Measurements from ENCODE around the gene RNASE13. TPM values are rescaled to one million over a fixed set of nuclear protein-coding genes. Genes with fewer than 3 reads are reported as not detected.

Gene RNASE13
- total RNA-seq, 1 experiment from 2014 or later: not detected

DNA sequence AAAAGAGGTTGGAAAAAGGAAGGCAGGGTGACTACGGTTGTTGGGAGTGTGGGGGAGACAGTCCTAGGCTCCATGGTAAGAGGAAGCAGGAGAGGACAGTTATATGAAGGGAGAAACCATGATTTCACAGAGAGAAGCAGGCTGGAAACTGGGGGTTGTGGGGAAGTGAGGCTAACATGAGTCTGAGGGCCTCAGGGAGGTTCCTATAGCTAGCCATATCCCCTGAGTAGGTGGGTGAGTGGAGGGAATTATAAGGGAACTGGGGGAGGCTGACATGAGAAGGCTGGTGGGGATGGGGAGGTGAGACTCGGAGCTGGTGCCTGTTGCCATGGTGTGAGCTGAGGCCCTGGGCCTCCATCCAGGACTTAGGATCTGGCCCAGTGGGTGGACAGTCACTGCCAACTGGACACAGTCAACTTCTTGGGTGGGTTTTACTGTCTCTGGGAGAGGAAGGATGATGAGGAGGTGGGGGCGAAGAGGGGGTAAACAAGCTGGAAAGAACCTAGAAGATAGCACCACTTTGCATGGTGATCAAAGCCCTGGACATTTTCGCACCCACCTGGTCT is 1.4 kb downstream of the RNASE13 start:
- Mint-ChIP-seq H3K4me1 (ENCODE audit: low read depth, unreplicated experiment) (peaks cover 5% of the 10 kb centered on the region), H3K27me3 (ENCODE audit: unreplicated experiment) (peaks cover 83% of the 10 kb centered on the region), H3K27ac (ENCODE audit: unreplicated experiment) (no peak overlapping the region), H3K9me3 (ENCODE audit: low read depth, unreplicated experiment) (no peaks in the 10 kb centered on the region), H3K36me3 (ENCODE audit: insufficient read depth, unreplicated experiment) (no peaks in the 10 kb centered on the region), H3K4me3 (ENCODE audit: low read depth, unreplicated experiment) (no peak overlapping the region)
- DNase-seq: no peak
- intact Hi-C loops (cut with micrococcal nuclease; ENCODE audit: unreplicated experiment): no loop called here
- CTCF ChIA-PET: interaction anchor here (0.9 to 2.4 kb wide), 2 partner anchors 18 kb away, joined by 4 to 10 read pairs; no protein-coding TSS in a partner anchor
- BruUV-seq (replicated peaks): no TSS peak
- TF ChIP-seq, protein P1, sequence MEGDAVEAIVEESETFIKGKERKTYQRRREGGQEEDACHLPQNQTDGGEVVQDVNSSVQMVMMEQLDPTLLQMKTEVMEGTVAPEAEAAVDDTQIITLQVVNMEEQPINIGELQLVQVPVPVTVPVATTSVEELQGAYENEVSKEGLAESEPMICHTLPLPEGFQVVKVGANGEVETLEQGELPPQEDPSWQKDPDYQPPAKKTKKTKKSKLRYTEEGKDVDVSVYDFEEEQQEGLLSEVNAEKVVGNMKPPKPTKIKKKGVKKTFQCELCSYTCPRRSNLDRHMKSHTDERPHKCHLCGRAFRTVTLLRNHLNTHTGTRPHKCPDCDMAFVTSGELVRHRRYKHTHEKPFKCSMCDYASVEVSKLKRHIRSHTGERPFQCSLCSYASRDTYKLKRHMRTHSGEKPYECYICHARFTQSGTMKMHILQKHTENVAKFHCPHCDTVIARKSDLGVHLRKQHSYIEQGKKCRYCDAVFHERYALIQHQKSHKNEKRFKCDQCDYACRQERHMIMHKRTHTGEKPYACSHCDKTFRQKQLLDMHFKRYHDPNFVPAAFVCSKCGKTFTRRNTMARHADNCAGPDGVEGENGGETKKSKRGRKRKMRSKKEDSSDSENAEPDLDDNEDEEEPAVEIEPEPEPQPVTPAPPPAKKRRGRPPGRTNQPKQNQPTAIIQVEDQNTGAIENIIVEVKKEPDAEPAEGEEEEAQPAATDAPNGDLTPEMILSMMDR (IDR thresholded peaks at IDR 0.05; ENCODE audit: unreplicated experiment): no peak

DNA sequence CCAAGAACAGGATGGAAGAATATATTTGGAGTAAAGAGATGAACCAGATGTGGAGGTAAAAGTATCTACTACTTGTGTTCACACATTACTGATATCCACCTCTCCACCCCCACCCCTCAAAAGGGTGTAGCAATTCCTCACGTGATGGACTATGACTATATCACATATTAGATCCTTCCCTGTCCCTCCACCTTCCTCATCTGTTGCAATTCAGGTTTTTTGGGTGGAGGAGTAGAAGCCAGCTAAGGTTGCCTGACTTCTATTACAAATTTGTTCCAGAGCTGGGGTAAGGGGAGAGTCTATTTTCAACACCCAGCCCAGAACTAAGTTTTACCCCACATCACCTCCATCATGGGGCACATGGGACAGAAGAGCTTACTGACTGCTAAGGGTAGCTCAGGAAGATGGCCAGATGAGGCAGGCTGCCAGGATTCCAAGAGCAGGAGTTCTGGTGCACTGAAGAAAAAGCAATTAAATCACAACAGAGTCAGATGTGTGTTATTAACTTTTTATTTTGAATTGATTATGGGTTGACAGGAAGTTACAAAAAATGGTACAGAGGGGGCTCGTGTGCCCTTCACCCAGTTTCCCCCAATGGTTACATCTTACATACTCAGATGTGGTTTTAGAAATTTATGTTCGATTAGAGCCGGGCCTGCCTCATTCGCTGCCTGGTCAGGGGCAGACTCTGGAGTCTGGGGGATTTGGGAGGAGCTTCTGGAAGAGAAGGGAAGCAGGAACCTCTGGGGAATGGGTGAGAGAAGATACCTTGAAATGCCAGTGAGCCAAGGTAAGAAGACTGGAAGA is 2.1 kb downstream of the RNASE13 start:
- H3K27me3 Mint-ChIP-seq (ENCODE audit: unreplicated experiment): peaks cover 77% of the 10 kb centered on the region
- CTCF ChIA-PET: interaction anchor here (0.9 kb wide), 1 partner anchor 18 kb away, joined by 4 read pairs; no protein-coding TSS in a partner anchor
- no peak overlapping the region for H3K4me3 Mint-ChIP-seq (ENCODE audit: low read depth, unreplicated experiment)
- H3K27ac Mint-ChIP-seq (ENCODE audit: unreplicated experiment): no peak overlapping the region
- no TSS peak for BruUV-seq (replicated peaks)
- no peaks in the 10 kb centered on the region for H3K36me3 Mint-ChIP-seq (ENCODE audit: insufficient read depth, unreplicated experiment)
- H3K9me3 Mint-ChIP-seq (ENCODE audit: low read depth, unreplicated experiment): no peaks in the 10 kb centered on the region
- TF ChIP-seq, protein P1 (IDR thresholded peaks at IDR 0.05; ENCODE audit: unreplicated experiment): no peak
- H3K4me1 Mint-ChIP-seq (ENCODE audit: low read depth, unreplicated experiment): no peaks in the 10 kb centered on the region
- DNase-seq: no peak
- intact Hi-C loops (cut with micrococcal nuclease; ENCODE audit: unreplicated experiment): no loop called here

DNA sequence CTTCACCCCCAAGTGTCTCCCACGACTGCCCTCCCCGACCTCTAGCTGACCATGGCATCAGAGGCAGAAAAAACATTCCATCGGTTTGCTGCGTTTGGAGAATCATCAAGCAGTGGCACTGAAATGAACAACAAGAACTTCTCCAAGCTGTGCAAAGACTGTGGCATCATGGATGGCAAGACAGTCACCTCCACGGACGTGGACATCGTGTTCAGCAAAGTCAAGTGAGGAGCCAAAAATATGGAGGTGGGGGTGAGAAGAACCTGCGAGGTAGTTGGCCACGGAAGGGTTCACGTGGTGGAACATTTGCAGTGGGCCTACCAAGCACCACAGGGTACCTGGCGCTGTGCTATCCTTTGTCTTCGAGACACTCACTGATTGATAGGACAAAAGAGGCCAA is 4.1 kb downstream of the RNASE13 start:
- Mint-ChIP-seq H3K9me3 (ENCODE audit: low read depth, unreplicated experiment) (no peaks in the 10 kb centered on the region), H3K4me1 (ENCODE audit: low read depth, unreplicated experiment) (no peaks in the 10 kb centered on the region), H3K27me3 (ENCODE audit: unreplicated experiment) (peaks cover 60% of the 10 kb centered on the region), H3K27ac (ENCODE audit: unreplicated experiment) (no peak overlapping the region), H3K4me3 (ENCODE audit: low read depth, unreplicated experiment) (no peak overlapping the region), H3K36me3 (ENCODE audit: insufficient read depth, unreplicated experiment) (no peaks in the 10 kb centered on the region)
- intact Hi-C loops (cut with micrococcal nuclease; ENCODE audit: unreplicated experiment): no loop called here
- no TSS peak for BruUV-seq (replicated peaks)
- no peak for DNase-seq
- TF ChIP-seq, protein P1 (IDR thresholded peaks at IDR 0.05; ENCODE audit: unreplicated experiment): no peak
- CTCF ChIA-PET: no interaction called here

DNA sequence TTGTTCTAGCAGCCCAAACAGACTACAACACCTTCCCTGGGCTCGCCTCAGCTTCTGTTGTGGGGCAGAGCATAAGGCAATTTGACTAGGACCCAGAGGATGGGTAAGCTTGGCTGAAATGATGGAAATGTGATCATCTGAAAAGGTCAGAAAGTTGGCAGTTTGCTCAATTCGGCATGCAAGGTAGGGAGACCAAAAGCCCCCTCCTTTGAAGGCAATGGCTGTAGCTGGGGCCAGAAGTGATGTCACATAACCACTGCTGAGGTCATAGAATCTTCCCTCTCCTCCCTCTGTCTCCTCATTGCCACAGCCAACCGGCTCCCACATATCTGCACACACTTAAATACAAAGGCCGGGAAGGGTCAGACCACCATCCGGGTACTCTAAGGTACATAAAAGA is 4.7 kb downstream of the RNASE13 start, which contains the start of gene TPPP2:
Gene TPPP2 (plus strand): TSS at position 301 of the 400 bp plus-strand sequence. CDS start 365 bp downstream, outside the sequence.
- no peak for DNase-seq
- H3K4me1 Mint-ChIP-seq (ENCODE audit: low read depth, unreplicated experiment): no peaks in the 10 kb centered on the region
- no peak within 1 kb of the TSS for H3K4me3 Mint-ChIP-seq (ENCODE audit: low read depth, unreplicated experiment)
- peaks cover 54% of the 10 kb centered on the region for H3K27me3 Mint-ChIP-seq (ENCODE audit: unreplicated experiment)
- TF ChIP-seq, protein P1 (IDR thresholded peaks at IDR 0.05; ENCODE audit: unreplicated experiment): no peak
- no TSS peak for BruUV-seq (replicated peaks)
- no peak within 1 kb of the TSS for H3K27ac Mint-ChIP-seq (ENCODE audit: unreplicated experiment)
- intact Hi-C loops (cut with micrococcal nuclease; ENCODE audit: unreplicated experiment): no loop called here
- no peaks in the 10 kb centered on the region for H3K9me3 Mint-ChIP-seq (ENCODE audit: low read depth, unreplicated experiment)
- CTCF ChIA-PET: no interaction called here
- H3K36me3 Mint-ChIP-seq (ENCODE audit: insufficient read depth, unreplicated experiment): no peaks in the 10 kb centered on the region
